KBM-7 (cell line): ENCODE data around the gene LRFN2.

Source experiments
- DNase-seq: peaks from one replicate; pipeline ENCODE4 v3.0.0-alpha.2; 2015
- in situ Hi-C: fragments of 300-500 bp; cut with MboI; formaldehyde crosslinking; loops from 2 replicates; pipeline ENCODE4 v1.14.3; 2020; ENCODE audit warnings: low sequenced_read_pairs, low pct_unique_long_range_greater_than_20kb, mixed read lengths

The LRFN2 gene

GRCh38 chr6:40588480-40588879 lies 1.3 kb upstream of the LRFN2 start:
- DNase-seq = no peak
- in situ Hi-C loops = no loop called here

- in situ Hi-C loops = no loop called here
- DNase-seq = no peak
Measured at GRCh38 chr6:40588070-40588384, 863 bp upstream of the LRFN2 start.

GRCh38 chr6:40586369-40587201 lies 579 bp downstream of the LRFN2 start:
- in situ Hi-C loops = no loop called here
- DNase-seq = no peak

- in situ Hi-C loops = no loop called here
- DNase-seq = no peak
Measured at GRCh38 chr6:40585651-40586269, 1.4 kb downstream of the LRFN2 start.

- no peak for DNase-seq
- in situ Hi-C loops = no loop called here
Measured at GRCh38 chr6:40585223-40585622, 1.9 kb downstream of the LRFN2 start.

- in situ Hi-C loops = no loop called here
- DNase-seq = no peak
Measured at GRCh38 chr6:40584741-40585140, 2.4 kb downstream of the LRFN2 start.

- in situ Hi-C loops = no loop called here
- DNase-seq = no peak
Measured at GRCh38 chr6:40583709-40584108, 3.5 kb downstream of the LRFN2 start.

- in situ Hi-C loops = no loop called here
- no peak for DNase-seq
Measured at GRCh38 chr6:40582892-40583291, 4.3 kb downstream of the LRFN2 start.

- in situ Hi-C loops = no loop called here
- DNase-seq = no peak
Measured at GRCh38 chr6:40579101-40579500, 8.1 kb downstream of the LRFN2 start.

GRCh38 chr6:40577672-40578071 lies 9.5 kb downstream of the LRFN2 start:
- no peak for DNase-seq
- in situ Hi-C loops = no loop called here

- no peak for DNase-seq
- in situ Hi-C loops = no loop called here
Measured at GRCh38 chr6:40573221-40573620, 13.9 kb downstream of the LRFN2 start.

- DNase-seq = no peak
- in situ Hi-C loops = no loop called here
Measured at GRCh38 chr6:40569162-40569910, 17.8 kb downstream of the LRFN2 start.

- in situ Hi-C loops = no loop called here
Measured at GRCh38 chr6:40568062-40568708, 19.0 kb downstream of the LRFN2 start.

GRCh38 chr6:40563111-40563510 lies 24.1 kb downstream of the LRFN2 start:
- in situ Hi-C loops = no loop called here
- no peak for DNase-seq

More at GRCh38 chr6:40568062-40568708, 19.0 kb downstream of the LRFN2 start:
- no peak for DNase-seq

- in situ Hi-C loops = no loop called here
- no peak for DNase-seq
Measured at GRCh38 chr6:40559056-40559455, 28.1 kb downstream of the LRFN2 start.

- in situ Hi-C loops = no loop called here
- no peak for DNase-seq
Measured at GRCh38 chr6:40558102-40558501, 29.1 kb downstream of the LRFN2 start.

- DNase-seq = no peak
- in situ Hi-C loops = no loop called here
Measured at GRCh38 chr6:40556881-40557280, 30.3 kb downstream of the LRFN2 start.

- DNase-seq = no peak
- in situ Hi-C loops = no loop called here
Measured at GRCh38 chr6:40556023-40556422, 31.1 kb downstream of the LRFN2 start.

GRCh38 chr6:40555092-40555491 lies 32.1 kb downstream of the LRFN2 start:
- in situ Hi-C loops = no loop called here
- DNase-seq = no peak

- in situ Hi-C loops = no loop called here
- no peak for DNase-seq
Measured at GRCh38 chr6:40552941-40553340, 34.2 kb downstream of the LRFN2 start.
